Activated T-cell treated with anti-CD3 and anti-CD28 coated beads for 24 hours (primary cell): ENCODE data around the gene ASXL1.
"Not testable (repeated sequence)": the region's sequence is repeated elsewhere in the genome, so short reads cannot be mapped to it uniquely, and the experiment has no call there.

Experiments
- DNase-seq: peaks from one replicate; pipeline ENCODE4 v3.0.0-alpha.2; 2020; ENCODE audit warnings: low read depth

Gene ASXL1

DNA sequence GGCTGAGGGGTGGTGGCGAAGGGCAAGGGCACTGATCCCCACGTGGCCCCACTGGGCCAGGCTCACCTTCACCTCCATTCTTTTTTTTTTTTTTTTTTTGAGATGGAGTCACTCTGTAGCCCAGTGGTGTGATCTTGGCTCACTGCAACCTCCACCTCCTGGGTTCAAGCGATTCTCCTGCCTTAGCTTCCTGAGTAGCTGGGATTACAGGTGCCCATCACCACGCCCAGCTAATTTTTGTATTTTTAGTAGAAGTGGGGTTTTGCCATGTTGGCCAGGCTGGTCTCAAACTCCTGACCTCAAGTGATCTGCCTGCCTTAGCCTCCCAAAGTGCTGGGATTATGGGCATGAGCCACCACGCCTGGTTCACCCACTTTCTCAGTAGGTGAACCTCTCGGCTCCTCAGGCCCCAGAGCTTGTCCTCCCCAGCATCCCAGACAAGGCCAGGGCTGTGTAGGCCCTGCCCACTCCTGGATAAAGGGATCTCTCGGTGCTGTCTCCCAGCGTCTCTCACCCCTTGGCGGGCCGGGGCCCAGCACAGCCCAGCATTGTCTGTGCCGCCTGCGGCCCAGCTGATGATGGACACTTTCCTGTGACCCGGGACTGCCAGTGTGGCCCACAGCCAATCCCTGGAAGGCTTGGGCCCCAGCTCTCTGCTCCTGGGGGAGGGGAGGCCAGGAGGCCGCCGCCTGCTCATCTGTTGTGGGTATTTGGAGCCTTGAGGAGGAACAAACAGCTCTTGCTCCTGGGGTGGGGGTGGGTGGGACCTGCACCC is 108.0 kb downstream of the ASXL1 start:
- DNase-seq: not testable (repeated sequence)

GRCh38 chr20:32466739-32467505 is 108.8 kb downstream of the ASXL1 start:
- no peak for DNase-seq

GRCh38 chr20:32467506-32468312 is 109.6 kb downstream of the ASXL1 start:
- DNase-seq: no peak

DNA sequence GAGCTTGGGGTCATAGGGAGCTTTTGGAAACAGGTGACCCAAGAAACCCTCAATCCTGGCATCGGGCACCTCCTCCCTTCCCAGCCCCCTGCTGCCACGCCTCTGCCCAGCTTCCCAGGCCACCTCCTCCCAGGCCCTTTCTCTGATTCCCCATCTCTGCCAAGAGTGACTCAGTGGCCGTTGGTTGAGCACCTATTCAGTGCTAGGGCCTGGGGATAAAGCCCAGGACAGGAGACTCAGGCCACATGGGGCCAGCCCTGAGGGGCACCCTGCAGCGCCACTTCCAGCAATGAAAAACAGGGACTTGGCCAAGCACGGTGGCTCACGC is 110.1 kb downstream of the ASXL1 start:
- DNase-seq: no peak

- no peak for DNase-seq
Observed at GRCh38 chr20:32468860-32469259, 110.7 kb downstream of the ASXL1 start.

- DNase-seq: no peak
Observed at GRCh38 chr20:32470025-32470861, 112.1 kb downstream of the ASXL1 start.

GRCh38 chr20:32470940-32471339 is 112.8 kb downstream of the ASXL1 start:
- DNase-seq: no peak

GRCh38 chr20:32472581-32473207 is 114.6 kb downstream of the ASXL1 start:
- no peak for DNase-seq

DNA sequence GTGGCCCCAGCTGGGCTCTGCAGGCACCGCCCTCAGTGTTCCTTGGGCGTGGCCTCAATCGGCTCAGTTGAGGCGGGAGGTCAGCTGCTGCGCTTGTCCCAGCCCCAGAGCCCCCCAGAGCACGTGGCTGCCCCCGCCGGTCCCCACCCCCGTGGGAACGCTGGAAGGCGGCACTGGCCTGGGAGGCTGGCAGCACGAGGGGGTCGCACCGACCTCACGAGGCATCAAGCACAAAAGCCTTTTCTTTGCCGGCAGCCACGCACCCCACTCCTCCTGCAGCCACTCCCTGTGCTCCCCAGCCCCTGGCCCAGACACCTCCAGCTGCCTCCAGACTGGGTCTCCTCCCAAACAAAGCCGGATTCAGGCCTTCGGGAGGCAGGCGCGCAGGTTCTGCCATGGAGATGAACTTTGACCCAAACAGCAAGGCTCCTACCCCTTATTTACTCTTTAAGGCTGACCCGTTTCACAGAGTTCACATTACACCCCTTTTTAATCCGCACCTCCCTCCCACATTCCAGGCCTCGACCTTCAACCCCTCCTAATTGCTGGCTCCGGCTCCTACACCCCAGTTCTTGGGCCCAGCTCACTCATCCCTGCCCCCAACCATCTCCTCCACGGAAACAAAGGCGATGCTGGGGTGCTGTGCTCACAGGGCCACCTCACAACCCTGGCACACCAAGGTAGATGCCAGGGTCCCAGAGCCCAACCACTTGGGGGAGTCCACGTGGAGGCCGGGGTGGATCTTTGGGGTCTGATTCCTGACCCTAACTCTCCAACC is 115.3 kb downstream of the ASXL1 start:
- DNase-seq: no peak

- DNase-seq: no peak
Observed at GRCh38 chr20:32474009-32474716, 116.0 kb downstream of the ASXL1 start.

DNA sequence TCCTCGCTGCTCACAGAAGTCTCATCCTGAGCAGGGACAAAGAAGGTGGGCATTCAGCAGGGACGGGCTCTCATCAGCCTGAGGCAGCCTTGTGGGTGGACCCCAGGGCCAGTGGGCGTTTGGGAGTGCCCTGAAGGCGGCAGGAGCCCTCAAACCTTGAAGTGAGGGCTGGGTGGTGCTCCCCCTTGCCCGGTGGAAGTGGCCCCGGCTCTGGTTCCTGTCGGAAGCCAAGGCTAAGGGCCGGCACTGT is 116.5 kb downstream of the ASXL1 start:
- DNase-seq: no peak

DNA sequence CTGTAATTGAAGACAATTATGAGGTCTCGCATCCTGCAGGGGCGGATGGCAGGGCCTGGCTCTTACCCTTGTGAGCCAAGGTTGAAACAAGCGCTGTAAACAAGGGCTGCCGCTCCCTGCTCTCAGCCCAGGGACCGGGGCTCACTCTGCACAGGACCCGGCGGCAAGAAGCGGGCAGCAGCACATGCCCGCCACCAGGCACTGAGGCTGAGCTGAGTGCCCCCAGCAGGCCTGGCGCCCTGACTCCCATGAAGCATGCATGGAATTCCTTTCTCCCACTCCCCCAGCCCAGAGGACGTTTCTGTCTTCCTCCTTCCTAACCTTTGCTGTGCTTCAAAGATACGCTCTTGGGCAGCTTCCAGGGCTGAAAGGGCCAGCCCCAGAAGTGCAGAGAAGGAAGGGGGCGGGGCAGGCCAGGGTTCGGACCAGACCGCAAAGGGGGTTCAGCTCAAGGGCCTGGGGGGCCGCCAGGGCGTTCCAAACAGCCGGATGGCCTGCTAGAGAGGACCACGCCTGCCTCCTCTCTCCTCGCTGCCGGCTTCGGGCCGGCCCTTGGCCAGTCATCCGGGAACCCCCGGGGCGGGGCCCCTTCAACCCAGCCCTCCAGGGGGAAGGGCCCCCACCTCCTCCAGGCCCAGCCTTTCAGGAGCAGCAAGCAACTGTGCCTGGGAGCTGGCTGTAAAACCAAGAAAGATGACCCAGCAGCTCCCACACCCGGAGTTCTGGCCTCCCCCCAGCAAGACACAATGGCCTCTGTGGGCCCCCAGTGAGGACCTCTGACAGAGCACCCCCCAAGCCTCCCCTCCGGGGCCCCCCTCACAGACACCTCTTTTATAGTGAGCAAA is 117.1 kb downstream of the ASXL1 start:
- DNase-seq: no peak

DNA sequence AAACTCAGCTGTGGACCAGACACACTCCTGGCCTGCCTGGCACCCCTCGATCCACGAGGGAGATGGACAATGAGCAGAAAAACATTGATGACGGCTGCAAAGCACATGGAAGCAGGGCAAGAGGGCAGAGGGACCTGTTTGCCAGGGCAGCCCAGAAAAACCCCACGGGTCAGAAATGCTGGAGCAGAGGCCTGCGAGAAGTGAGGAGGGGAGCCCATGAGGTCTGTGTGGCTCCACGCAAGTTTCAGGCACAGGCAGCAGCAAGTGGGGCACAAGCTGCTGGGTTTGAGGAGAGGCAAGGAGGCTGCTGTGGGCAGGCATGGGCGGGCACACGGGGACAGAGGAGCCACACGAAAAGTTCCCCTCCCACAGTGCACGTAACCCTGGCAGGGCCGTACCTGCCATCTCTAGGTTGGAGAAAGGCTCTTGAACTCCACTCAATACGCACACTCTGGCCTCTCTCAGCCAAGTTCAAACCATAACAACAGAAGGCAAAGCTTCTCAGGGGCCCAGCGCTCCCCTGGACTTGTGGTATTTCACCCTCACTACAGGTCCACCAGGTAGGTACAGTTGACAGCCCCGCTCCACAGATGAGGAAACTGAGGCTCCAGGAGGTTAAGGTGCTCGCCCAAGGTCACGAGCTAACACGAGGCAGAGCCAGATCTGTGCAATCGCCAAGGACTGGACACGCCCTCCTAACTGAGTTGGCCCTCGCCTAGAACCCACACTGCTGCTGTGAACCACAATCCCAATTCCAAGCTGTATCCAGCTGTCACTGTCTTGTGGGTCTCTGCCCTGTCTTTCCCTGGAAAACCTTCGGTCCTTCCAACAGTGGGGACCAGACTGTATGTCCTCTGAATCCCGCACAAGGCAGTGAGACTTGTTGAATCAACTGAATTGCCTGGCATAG is 118.8 kb downstream of the ASXL1 start:
- no peak for DNase-seq

DNA sequence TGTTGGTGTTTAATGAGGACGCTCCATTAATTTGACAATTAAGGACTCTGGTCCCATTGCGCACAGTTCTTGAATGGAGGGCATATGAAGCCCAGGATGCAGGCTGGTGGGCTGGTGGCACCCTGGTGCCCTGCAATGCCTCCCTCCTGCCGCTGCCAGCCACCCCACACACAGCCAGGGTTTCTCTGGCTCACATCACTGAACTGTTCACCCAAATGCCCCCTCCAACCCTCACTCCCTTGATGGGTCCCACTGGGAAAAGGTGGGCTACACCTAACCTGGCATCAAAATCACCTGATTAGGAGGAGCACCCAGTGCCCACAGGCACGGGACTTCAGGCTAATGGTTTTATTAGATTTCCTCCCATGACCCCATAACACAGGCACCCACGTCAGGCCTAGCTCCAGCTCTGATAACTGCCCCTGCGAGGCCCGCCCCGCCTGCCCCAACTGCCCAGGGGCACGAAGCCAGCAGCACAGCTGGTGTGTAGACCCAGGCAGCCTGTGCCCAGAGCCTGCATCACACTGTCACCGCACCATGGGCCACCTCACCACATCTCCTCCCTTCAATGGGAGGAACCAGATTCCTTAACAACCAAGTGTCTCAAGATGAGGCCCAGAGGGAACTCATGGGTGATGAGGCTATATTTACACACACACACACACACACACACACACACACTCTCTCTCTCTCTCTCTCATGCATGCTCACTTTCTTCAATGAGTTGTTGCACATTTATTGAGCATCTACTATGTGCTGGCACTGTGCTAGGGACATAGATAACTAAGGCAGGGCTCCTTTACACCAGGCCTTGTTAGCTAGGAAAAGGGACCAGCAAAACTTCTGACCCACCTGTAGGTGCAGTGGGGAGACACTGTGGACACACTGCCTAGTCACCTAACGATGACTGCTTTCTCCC is 119.7 kb downstream of the ASXL1 start:
- no peak for DNase-seq

DNA sequence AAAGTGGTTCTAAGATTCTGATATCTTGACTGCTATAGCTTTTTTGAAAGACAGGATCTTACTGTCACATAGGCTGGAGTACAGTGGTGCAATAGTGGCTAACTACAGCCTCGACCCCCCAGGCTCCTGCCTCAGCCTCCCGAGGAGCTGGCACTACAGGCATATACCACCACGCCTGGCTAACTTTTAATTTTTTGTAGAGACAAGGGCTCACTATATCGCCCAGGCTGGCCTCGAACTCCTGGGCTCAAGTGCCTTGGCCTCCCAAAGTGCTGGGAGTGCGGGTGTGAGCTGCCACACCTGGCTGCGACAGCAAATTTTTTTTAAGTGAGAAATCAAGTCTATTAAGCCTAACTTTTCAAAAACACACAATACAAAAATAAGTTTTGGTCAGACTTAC is 120.4 kb downstream of the ASXL1 start:
- no peak for DNase-seq

DNA sequence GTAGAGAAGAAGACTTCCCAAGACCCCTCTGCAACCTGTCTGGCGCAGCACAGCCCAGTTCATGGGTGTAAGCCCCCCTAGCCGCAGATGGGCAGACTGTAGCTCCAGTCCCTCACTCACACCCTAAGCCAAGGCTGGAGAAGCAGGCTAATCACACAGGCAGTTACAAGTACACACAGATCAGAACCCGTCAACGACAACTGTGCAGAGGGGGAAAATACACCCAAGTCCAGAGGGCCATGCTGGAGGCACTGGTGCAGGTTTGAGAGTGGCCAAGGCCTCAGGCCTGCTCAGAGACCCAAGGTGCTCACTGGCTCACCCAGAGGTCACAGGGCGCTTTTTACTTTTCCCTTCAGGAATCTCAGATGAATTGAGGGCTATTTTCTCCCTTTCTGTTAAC is 120.9 kb downstream of the ASXL1 start:
- no peak for DNase-seq

- no peak for DNase-seq
Observed at GRCh38 chr20:32479697-32480171, 121.6 kb downstream of the ASXL1 start.
